Breast epithelium (tissue), 4 donors: ENCODE results near the gene DNAAF9. TPM values are rescaled to one million over a fixed set of nuclear protein-coding genes. Genes with fewer than 3 reads are reported as not detected.
A peak's percentile ranks its signal among the peaks of the same experiment; 100 is the strongest.

ENCODE experiments used
- DNase-seq, 2 donors: peaks; one replicate each; pipeline ENCODE4 v3.0.0-alpha.2; 2019; ENCODE audit warnings: low spot score in 2 of 2
- H3K27ac ChIP-seq, 2 donors: fragments of 200-600 bp; sonication (generic) in 1 of 2; one replicate each; pipeline ENCODE4 v1.5.1; 2016 to 2019; ENCODE audit warnings: mild to moderate bottlenecking in 1 of 2
- H3K27me3 ChIP-seq, 2 donors: fragments of 200-600 bp; sonication (generic) in 1 of 2; one replicate each; pipeline versions ENCODE4 v1.5.1 to v1.6.0; 2017 to 2019; ENCODE audit warnings: control low read depth in 1 of 2, mild to moderate bottlenecking in 1 of 2
- H3K36me3 ChIP-seq: fragments of 200-600 bp; one replicate; pipeline ENCODE4 v1.5.1; 2019
- H3K4me1 ChIP-seq, 2 donors: fragments of 200-600 bp; sonication (generic); one replicate each; pipeline ENCODE4 v1.5.1; 2016 to 2019; ENCODE audit warnings: control low read depth in 1 of 2
- H3K4me3 ChIP-seq, 3 donors: fragments of 200-600 bp; sonication (generic); 1 replicate in 2 of 3; 2 replicates in 1 of 3; pipeline ENCODE4 v1.5.1; 2016 to 2019; ENCODE audit warnings: mild to moderate bottlenecking in 3 of 3, moderate library complexity in 2 of 3
- H3K9me3 ChIP-seq, 2 donors: fragments of 200-600 bp; sonication (generic) in 1 of 2; one replicate each; pipeline ENCODE4 v1.5.1; 2016 to 2019; ENCODE audit warnings: control low read depth in 1 of 2
- POLR2A ChIP-seq: fragments of 450-650 bp; IDR thresholded peaks from one replicate; pipeline ENCODE4 v1.6.1; 2016; ENCODE audit warnings: antibody characterized with exemption, mild to moderate bottlenecking, moderate library complexity
- POLR2AphosphoS5 ChIP-seq, 3 donors: sonication (generic); formaldehyde crosslinking; IDR thresholded peaks; one replicate each; pipeline ENCODE4 v1.6.1; 2017; ENCODE audit warnings: antibody characterized with exemption in 3 of 3
- intact Hi-C: fragments of 100-400 bp; cut with DNase I; formaldehyde crosslinking; loops from one replicate; pipeline ENCODE4 v1.15.1; 2023; ENCODE audit warnings: low total_unique reads
- total RNA-seq, 3 donors: library from RNA; depleted of rRNA; stranded (reverse); fragments of >200 nt; gene quantifications; one replicate each; pipeline ENCODE4 v1.1.0, GENCODE V29; 2016
- TF ChIP-seq, protein P1 (sequence below), 3 donors: fragments of 450-650 bp; IDR thresholded peaks; one replicate each; pipeline ENCODE4 v1.5.1; 2016 to 2017; ENCODE audit warnings: antibody characterized with exemption in 3 of 3, mild to moderate bottlenecking in 3 of 3, moderate library complexity in 3 of 3

DNAAF9 gene
- 10 to 100 TPM; 15.7 to 35.8 (median 22.8) TPM for total RNA-seq

- DNase-seq = peak; percentile 30 to 56
- no peak for TF ChIP-seq POLR2AphosphoS5 (IDR thresholded peaks at IDR 0.05)
- TF ChIP-seq, protein P1, sequence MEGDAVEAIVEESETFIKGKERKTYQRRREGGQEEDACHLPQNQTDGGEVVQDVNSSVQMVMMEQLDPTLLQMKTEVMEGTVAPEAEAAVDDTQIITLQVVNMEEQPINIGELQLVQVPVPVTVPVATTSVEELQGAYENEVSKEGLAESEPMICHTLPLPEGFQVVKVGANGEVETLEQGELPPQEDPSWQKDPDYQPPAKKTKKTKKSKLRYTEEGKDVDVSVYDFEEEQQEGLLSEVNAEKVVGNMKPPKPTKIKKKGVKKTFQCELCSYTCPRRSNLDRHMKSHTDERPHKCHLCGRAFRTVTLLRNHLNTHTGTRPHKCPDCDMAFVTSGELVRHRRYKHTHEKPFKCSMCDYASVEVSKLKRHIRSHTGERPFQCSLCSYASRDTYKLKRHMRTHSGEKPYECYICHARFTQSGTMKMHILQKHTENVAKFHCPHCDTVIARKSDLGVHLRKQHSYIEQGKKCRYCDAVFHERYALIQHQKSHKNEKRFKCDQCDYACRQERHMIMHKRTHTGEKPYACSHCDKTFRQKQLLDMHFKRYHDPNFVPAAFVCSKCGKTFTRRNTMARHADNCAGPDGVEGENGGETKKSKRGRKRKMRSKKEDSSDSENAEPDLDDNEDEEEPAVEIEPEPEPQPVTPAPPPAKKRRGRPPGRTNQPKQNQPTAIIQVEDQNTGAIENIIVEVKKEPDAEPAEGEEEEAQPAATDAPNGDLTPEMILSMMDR (IDR thresholded peaks at IDR 0.05) = peak; percentile 6 to 67 (median 8)
- H3K27ac ChIP-seq = peak within 1 kb of the TSS; percentile 93 to 96
- no peaks in the 10 kb centered on the region for H3K27me3 ChIP-seq
- H3K9me3 ChIP-seq = no peaks in the 10 kb centered on the region
- peak within 1 kb of the TSS; percentile 79 to 95 (median 93) for H3K4me3 ChIP-seq
- H3K4me1 ChIP-seq = peaks cover 0 to 8% of the 10 kb centered on the region in 2 donors
- intact Hi-C loops = no loop called here
- H3K36me3 ChIP-seq = no peaks in the 10 kb centered on the region
Measured at GRCh38 chr20:3407040-3407770, at the start of gene DNAAF9. TSS of gene DNAAF9 (minus strand) at chr20:3407669. CDS start at chr20:3407557, 112 bp downstream.

DNA sequence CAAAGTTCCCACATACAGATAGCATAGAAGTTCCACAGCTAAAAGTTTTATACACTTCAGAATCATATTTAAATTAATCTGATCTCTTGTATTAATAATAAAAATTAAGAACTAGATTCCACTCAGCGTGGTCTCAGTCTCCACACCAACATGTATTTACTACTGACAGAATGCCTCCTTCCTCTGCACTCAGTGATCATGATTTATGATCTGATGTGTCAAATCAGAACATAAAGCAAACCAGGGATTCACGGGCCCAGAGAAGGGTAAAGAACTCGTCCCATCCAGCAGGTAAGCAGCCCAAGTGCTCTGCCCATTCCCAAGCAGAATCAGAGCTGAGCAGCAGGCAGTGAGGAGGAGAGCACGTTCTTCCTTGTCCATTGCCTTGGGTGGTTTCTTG lies 49.2 kb upstream of the DNAAF9 start:
- no peak overlapping the region for H3K4me3 ChIP-seq
- H3K36me3 ChIP-seq = no peaks in the 10 kb centered on the region
- no peaks in the 10 kb centered on the region for H3K27me3 ChIP-seq
- H3K4me1 ChIP-seq = no peaks in the 10 kb centered on the region
- no peak for DNase-seq
- no peaks in the 10 kb centered on the region for H3K9me3 ChIP-seq
- intact Hi-C loops = no loop called here
- TF ChIP-seq POLR2A = no peak
- TF ChIP-seq, protein P1 (IDR thresholded peaks at IDR 0.05) = no peak
- TF ChIP-seq POLR2AphosphoS5 (IDR thresholded peaks at IDR 0.05) = no peak
- no peak overlapping the region for H3K27ac ChIP-seq

DNA sequence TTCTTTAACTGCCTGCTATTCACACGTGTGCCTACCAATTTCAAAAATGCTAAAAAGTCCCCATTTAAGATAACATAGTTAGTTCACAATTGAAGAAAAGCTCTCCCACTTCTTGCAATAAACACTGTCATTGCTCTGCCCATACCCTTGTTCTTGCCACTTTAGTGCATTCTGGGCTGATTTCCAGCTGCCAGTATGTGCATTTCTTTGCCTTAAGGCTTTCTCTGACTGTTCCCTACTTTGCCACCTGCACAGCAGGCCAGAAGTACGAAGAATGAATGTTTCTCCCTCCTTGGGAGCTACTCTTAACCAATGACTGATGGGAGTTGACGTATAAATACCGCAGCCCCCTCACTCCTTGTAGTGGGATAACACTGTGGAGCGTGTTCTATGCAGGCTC lies 47.4 kb upstream of the DNAAF9 start:
- Histone ChIP-seq H3K9me3 (no peaks in the 10 kb centered on the region), H3K4me1 (no peaks in the 10 kb centered on the region), H3K27ac (no peak overlapping the region), H3K36me3 (no peaks in the 10 kb centered on the region), H3K4me3 (no peak overlapping the region), H3K27me3 (no peaks in the 10 kb centered on the region)
- intact Hi-C loops = no loop called here
- TF ChIP-seq POLR2A (no peak), POLR2AphosphoS5 (IDR thresholded peaks at IDR 0.05) (no peak)
- TF ChIP-seq, protein P1 (IDR thresholded peaks at IDR 0.05) = no peak
- DNase-seq = no peak

GRCh38 chr20:3452690-3453089 lies 45.2 kb upstream of the DNAAF9 start:
- H3K4me3 ChIP-seq = no peak overlapping the region
- H3K4me1 ChIP-seq = no peaks in the 10 kb centered on the region
- TF ChIP-seq, protein P1 (IDR thresholded peaks at IDR 0.05) = no peak
- TF ChIP-seq POLR2A = no peak
- no peak for TF ChIP-seq POLR2AphosphoS5 (IDR thresholded peaks at IDR 0.05)
- H3K27me3 ChIP-seq = no peaks in the 10 kb centered on the region
- H3K27ac ChIP-seq = no peak overlapping the region
- H3K9me3 ChIP-seq = no peaks in the 10 kb centered on the region
- DNase-seq = no peak
- no peaks in the 10 kb centered on the region for H3K36me3 ChIP-seq
- intact Hi-C loops = no loop called here

DNA sequence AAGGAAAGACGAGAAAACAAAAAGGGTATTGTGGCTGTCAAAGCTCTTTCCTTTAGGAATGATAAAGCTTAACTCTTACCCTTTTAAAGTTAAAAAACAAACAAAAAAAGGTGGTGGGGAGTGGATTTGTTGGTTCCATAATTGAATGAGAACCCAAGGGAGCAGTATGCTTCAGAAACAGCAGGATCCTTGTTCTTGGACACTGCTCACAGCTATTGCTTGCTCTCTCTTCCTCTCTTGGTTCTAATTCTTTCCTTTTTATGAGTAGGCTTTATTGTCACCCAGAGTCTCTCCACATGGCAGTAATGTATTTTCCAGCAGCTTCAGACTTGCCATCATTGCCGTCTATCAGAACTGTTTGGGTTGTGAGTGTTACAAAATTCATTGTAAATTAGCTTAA lies 44.7 kb upstream of the DNAAF9 start:
- TF ChIP-seq POLR2AphosphoS5 (IDR thresholded peaks at IDR 0.05) = no peak
- no peak for TF ChIP-seq POLR2A
- TF ChIP-seq, protein P1 (IDR thresholded peaks at IDR 0.05) = no peak
- no peaks in the 10 kb centered on the region for H3K27me3 ChIP-seq
- H3K4me3 ChIP-seq = no peak overlapping the region
- H3K27ac ChIP-seq = no peak overlapping the region
- intact Hi-C loops = no loop called here
- no peaks in the 10 kb centered on the region for H3K9me3 ChIP-seq
- DNase-seq = no peak
- no peaks in the 10 kb centered on the region for H3K4me1 ChIP-seq
- H3K36me3 ChIP-seq = no peaks in the 10 kb centered on the region
